K562 (cell line): ENCODE data around the gene XCL1.

Source experiments
- ATF2 ChIP-seq: sonication (generic); formaldehyde crosslinking; IDR thresholded peaks from 2 replicates; pipeline ENCODE4 v1.8.1; 2022; ENCODE audit warnings: missing genetic modification reagents
- CEBPB ChIP-seq: fragments of 450-650 bp; IDR thresholded peaks from 2 replicates; pipeline ENCODE4 v1.6.1; 2016; ENCODE audit warnings: missing genetic modification characterization, missing compliant biosample characterization
- CTCF ChIP-seq, 3 experiments: IDR thresholded peaks in 2 of 3; conservative IDR thresholded peaks in 1 of 3; 2 replicates each; pipeline ENCODE4 v1.5.1; 2011 to 2012; ENCODE audit warnings: low read length in 3 of 3, mild to moderate bottlenecking in 3 of 3, control low read depth in 2 of 3, improper control_type of control experiment in 1 of 3, inconsistent platforms in 1 of 3, low read depth in 1 of 3, mixed read lengths in 1 of 3, moderate library complexity in 1 of 3; ENCODE audit not compliant: insufficient read depth in 2 of 3
- EP300 ChIP-seq: IDR thresholded peaks from 2 replicates; pipeline ENCODE4 v1.6.1; 2012; ENCODE audit warnings: low read length, improper control_type of control experiment
- EZH2 ChIP-seq: IDR thresholded peaks from 2 replicates; pipeline ENCODE4 v1.6.1; 2012; ENCODE audit warnings: low read depth, mild to moderate bottlenecking, inconsistent platforms, low read length, borderline replicate concordance
- GTF3C2 ChIP-seq: IDR thresholded peaks from 3 replicates; pipeline ENCODE4 v1.6.1; 2011; ENCODE audit warnings: borderline replicate concordance, mild to moderate bottlenecking, moderate library complexity; ENCODE audit not compliant: insufficient read length; ENCODE audit errors: extremely low read depth
- HNRNPUL1 ChIP-seq: fragments of 200-400 bp; formaldehyde crosslinking; IDR thresholded peaks from 2 replicates; pipeline ENCODE4 v1.6.1; 2017; ENCODE audit warnings: low read length
- RCOR1 ChIP-seq, 2 experiments: IDR thresholded peaks; 2 replicates each; pipeline ENCODE4 v1.6.1; 2012; ENCODE audit warnings: low read depth in 2 of 2, low read length in 2 of 2, borderline replicate concordance in 1 of 2, improper control_type of control experiment in 1 of 2
- ZNF121 ChIP-seq: sonication (generic); formaldehyde crosslinking; conservative IDR thresholded peaks from 2 replicates; pipeline ENCODE4 v1.8.0; 2022; ENCODE audit warnings: missing genetic modification reagents
- TF ChIP-seq, protein P1 (sequence below): IDR thresholded peaks from 2 replicates; pipeline ENCODE4 v1.6.1; 2016; ENCODE audit warnings: missing genetic modification characterization, missing compliant biosample characterization

DNA sequence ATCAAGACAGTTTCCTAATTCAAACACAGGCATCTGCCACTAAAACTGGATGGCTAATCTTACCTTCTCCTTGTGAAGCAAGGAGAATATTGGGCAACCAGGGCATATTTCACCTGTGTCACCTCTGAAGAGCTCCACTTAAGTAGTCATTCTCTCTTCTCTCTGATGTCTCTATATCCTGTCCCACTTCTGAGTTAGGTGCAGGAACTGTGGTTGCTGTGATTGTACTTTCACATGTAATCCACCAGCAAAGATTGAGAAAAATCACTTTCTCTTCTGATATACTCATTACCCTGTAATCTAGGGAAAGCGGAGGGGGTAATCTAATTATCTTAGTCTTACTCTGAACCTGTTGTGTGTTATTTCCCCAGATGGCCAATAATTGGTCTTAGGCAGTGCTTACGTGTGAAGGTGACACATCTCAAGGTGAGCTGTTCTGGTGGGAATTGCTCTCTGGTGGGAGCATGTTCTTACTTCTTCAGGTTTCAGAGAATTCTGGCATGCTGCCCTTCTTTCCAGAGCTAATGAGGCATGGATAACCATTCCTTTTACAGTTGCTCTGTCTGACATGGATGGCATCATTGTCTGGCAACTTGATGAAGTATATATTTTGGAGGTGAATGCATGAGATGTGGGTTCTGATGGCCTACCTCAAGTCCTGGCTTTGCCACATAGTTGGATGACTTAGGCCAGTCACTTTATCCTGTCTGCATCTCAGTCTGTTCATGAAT lies 44.6 kb upstream of the XCL1 start:
- TF ChIP-seq CTCF (IDR thresholded peaks at IDR 0.05 in 2 of 3, conservative IDR thresholded peaks at IDR 0.05 in 1 of 3; ENCODE audit: insufficient read depth in 2 of 3, low read depth in 1 of 3, low read length in 3 of 3) (no peak), GTF3C2 (no peak), EP300 (no peak), RCOR1 (IDR thresholded peaks at IDR 0.05; ENCODE audit: borderline replicate concordance in 1 of 2, low read depth in 2 of 2, low read length in 2 of 2) (no peak), ATF2 (CRISPR knock-in tag) (no peak), ZNF121 (no peak), HNRNPUL1 (no peak), CEBPB (tag) (no peak), EZH2 (no peak)
- TF ChIP-seq, protein P1, sequence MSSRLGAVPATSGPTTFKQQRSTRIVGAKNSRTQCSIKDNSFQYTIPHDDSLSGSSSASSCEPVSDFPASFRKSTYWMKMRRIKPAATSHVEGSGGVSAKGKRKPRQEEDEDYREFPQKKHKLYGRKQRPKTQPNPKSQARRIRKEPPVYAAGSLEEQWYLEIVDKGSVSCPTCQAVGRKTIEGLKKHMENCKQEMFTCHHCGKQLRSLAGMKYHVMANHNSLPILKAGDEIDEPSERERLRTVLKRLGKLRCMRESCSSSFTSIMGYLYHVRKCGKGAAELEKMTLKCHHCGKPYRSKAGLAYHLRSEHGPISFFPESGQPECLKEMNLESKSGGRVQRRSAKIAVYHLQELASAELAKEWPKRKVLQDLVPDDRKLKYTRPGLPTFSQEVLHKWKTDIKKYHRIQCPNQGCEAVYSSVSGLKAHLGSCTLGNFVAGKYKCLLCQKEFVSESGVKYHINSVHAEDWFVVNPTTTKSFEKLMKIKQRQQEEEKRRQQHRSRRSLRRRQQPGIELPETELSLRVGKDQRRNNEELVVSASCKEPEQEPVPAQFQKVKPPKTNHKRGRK (tag), result no peak
